GM18526 (cell line): ENCODE measurements around the gene SF3B4.

ENCODE experiments used
- POLR2A ChIP-seq: IDR thresholded peaks from 3 replicates; pipeline ENCODE4 v1.6.1; 2011; ENCODE audit not compliant: insufficient read length; ENCODE audit errors: extremely low read depth

The SF3B4 gene

GRCh38 chr1:149936992-149937705 is 9.5 kb upstream of the SF3B4 start:
- TF ChIP-seq POLR2A, result no peak

- no peak for TF ChIP-seq POLR2A
These were observed 8.8 kb upstream of the SF3B4 start, which contains the start of gene MTMR11 for GRCh38 chr1:149936170-149936991. Gene MTMR11, minus strand, starts transcription at chr1:149936879. Its CDS starts 232 bp downstream, at chr1:149936647.

- TF ChIP-seq POLR2A, result no peak
These were observed 6.8 kb upstream of the SF3B4 start for GRCh38 chr1:149934356-149934755.

GRCh38 chr1:149933208-149933607 is 5.6 kb upstream of the SF3B4 start:
- no peak for TF ChIP-seq POLR2A

- TF ChIP-seq POLR2A, result no peak
These were observed 4.9 kb upstream of the SF3B4 start for GRCh38 chr1:149932474-149932873.

GRCh38 chr1:149931212-149931790 is 3.7 kb upstream of the SF3B4 start:
- no peak for TF ChIP-seq POLR2A

GRCh38 chr1:149929856-149930255 is 2.3 kb upstream of the SF3B4 start:
- no peak for TF ChIP-seq POLR2A

GRCh38 chr1:149928401-149928724 is 760 bp upstream of the SF3B4 start:
- no peak for TF ChIP-seq POLR2A

- no peak for TF ChIP-seq POLR2A
These were observed 494 bp downstream of the SF3B4 start for GRCh38 chr1:149927056-149927562.

- TF ChIP-seq POLR2A, result no peak
These were observed 1.3 kb downstream of the SF3B4 start for GRCh38 chr1:149926296-149926695.

GRCh38 chr1:149925751-149926150 is 1.9 kb downstream of the SF3B4 start:
- TF ChIP-seq POLR2A, result no peak

- no peak for TF ChIP-seq POLR2A
These were observed 2.3 kb downstream of the SF3B4 start for GRCh38 chr1:149925345-149925744.

- TF ChIP-seq POLR2A, result no peak
These were observed 4.0 kb downstream of the SF3B4 start for GRCh38 chr1:149923626-149924025.

- no peak for TF ChIP-seq POLR2A
These were observed 9.9 kb downstream of the SF3B4 start, which contains the start of gene SV2A for GRCh38 chr1:149917571-149918144. Gene SV2A, minus strand, starts transcription at chr1:149917844. Its CDS starts 4,004 bp downstream, at chr1:149913840.

- TF ChIP-seq POLR2A, result no peak
These were observed 10.7 kb downstream of the SF3B4 start for GRCh38 chr1:149916898-149917252.

GRCh38 chr1:149916193-149916897 is 11.3 kb downstream of the SF3B4 start:
- no peak for TF ChIP-seq POLR2A
